Cardiac atrium fibroblast (primary cell): Measurements from ENCODE around the gene SMAD6. TPM values are rescaled to one million over a fixed set of nuclear protein-coding genes. Genes with fewer than 3 reads are reported as not detected.

Experiments
- total RNA-seq: library from RNA; depleted of rRNA; stranded (reverse); fragments of >200 nt; gene quantifications from 2 replicates; pipeline ENCODE4 v1.2.3, GENCODE V29; 2015

Gene SMAD6
- total RNA-seq: 48.9 and 59.3 TPM in 2 replicates

GRCh38 chr15:66702035-66702786 is at the start of gene SMAD6:
Gene SMAD6 (plus strand): TSS chr15:66702236. CDS start chr15:66703259, 1,023 bp downstream.

Other genes with a start within 250 kb of the SMAD6 start
- gene SNAPC5, start 204.5 kb upstream of the SMAD6 start, total RNA-seq: 11.7 and 17.0 TPM in 2 replicates
- 5,866 and 6,819 TPM in 2 replicates for gene RPL4, start 197.4 kb upstream of the SMAD6 start, total RNA-seq
- 8.3 and 13.3 TPM in 2 replicates for gene ZWILCH, start 196.9 kb upstream of the SMAD6 start, total RNA-seq
- gene LCTL, start 136.2 kb upstream of the SMAD6 start, total RNA-seq: 0.32 TPM in 1 of 2 replicates, not detected in the other